Cardiac fibroblast (primary cell): Measurements from ENCODE around the gene SYTL2.

Experiments
- DNase-seq, 2 donors: peaks; one replicate each; pipeline versions ENCODE4 v3.0.0 to v3.0.0-alpha.2; 2010; ENCODE audit warnings: low read depth in 2 of 2
- H3K4me3 ChIP-seq, 2 donors: replicated peaks in 1 of 2; 1 replicate in 1 of 2; 2 replicates in 1 of 2; pipeline ENCODE4 v1.5.1; 2011; ENCODE audit warnings: low read depth in 2 of 2, low read length in 2 of 2, mild to moderate bottlenecking in 2 of 2, moderate library complexity in 1 of 2
- CTCF ChIP-seq: IDR thresholded peaks from one replicate; pipeline ENCODE4 v1.5.1; 2011; ENCODE audit warnings: low read depth, mild to moderate bottlenecking, low read length, inconsistent platforms

SYTL2 gene

GRCh38 chr11:85748455-85748891 is 62.5 kb downstream of the SYTL2 start:
- no peak overlapping the region for H3K4me3 ChIP-seq
- DNase-seq, result peak in 1 of 2 donors; percentile 17
- TF ChIP-seq CTCF, result no peak

- no peak for TF ChIP-seq CTCF
- DNase-seq, result no peak
Measured at GRCh38 chr11:85746670-85747069, 64.3 kb downstream of the SYTL2 start.

GRCh38 chr11:85745626-85746025 is 65.3 kb downstream of the SYTL2 start:
- no peak overlapping the region for H3K4me3 ChIP-seq
- DNase-seq, result no peak
- TF ChIP-seq CTCF, result no peak

More at GRCh38 chr11:85746670-85747069, 64.3 kb downstream of the SYTL2 start:
- no peak overlapping the region for H3K4me3 ChIP-seq

- H3K4me3 ChIP-seq, result no peak overlapping the region
- no peak for TF ChIP-seq CTCF
- DNase-seq, result no peak
Measured at GRCh38 chr11:85742873-85743275, 68.1 kb downstream of the SYTL2 start.

- H3K4me3 ChIP-seq, result no peak overlapping the region
- no peak for TF ChIP-seq CTCF
- no peak for DNase-seq
Measured at GRCh38 chr11:85742348-85742747, 68.6 kb downstream of the SYTL2 start.

GRCh38 chr11:85740481-85741400 is 70.2 kb downstream of the SYTL2 start:
- DNase-seq, result no peak
- TF ChIP-seq CTCF, result no peak
- no peak overlapping the region for H3K4me3 ChIP-seq

GRCh38 chr11:85737738-85738137 is 73.2 kb downstream of the SYTL2 start:
- no peak overlapping the region for H3K4me3 ChIP-seq
- no peak for TF ChIP-seq CTCF
- DNase-seq, result no peak
